COLO668 (cell line): Measurements from ENCODE around the gene PCGF6.
"Not testable (repeated sequence)": the region's sequence is repeated elsewhere in the genome, so short reads cannot be mapped to it uniquely, and the experiment has no call there.

Source experiments
- DNase-seq: peaks from one replicate; lab custom pipeline; 2025; ENCODE audit not compliant: unreplicated experiment; lab: John Stamatoyannopoulos, UW

PCGF6 gene

DNA sequence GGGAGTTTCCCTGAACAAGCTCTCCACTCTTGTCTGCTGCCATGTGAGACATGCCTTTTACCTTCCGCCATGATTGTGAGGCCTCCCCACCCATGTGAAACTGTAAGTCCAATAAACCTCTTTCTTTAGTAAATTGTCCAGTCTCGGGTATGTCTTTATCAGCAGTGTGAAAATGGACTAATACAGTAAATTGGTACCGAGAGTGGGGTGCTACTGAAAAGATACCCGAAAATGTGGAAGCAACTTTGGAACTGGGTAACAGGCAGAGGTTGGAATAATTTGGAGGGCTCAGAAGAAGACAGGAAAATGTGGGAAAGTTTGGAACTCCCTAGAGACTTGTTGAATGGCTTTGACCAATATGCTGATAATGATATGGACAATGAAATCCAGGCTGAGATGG, 92.0 kb downstream of the PCGF6 start:
- DNase-seq: not testable (repeated sequence)

DNA sequence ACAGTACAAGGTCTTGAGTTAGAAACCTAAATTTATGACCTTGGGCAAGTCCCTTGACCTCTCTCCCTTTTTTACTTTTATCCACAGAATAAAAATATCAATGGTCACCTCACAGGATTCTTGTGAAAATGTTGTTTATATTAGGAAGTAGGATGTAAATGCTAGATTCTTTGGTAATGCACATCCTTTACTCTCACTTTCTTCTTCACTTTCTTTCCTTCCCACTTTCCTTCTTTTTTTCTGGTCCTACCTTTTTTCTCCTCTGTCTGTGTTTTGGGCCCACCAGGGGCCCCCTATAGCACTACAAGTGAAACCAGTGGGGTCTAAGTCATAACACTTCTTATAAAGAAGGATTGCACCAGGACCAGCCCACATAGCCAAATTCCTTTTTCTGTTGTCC, 93.1 kb downstream of the PCGF6 start:
- no peak for DNase-seq

DNA sequence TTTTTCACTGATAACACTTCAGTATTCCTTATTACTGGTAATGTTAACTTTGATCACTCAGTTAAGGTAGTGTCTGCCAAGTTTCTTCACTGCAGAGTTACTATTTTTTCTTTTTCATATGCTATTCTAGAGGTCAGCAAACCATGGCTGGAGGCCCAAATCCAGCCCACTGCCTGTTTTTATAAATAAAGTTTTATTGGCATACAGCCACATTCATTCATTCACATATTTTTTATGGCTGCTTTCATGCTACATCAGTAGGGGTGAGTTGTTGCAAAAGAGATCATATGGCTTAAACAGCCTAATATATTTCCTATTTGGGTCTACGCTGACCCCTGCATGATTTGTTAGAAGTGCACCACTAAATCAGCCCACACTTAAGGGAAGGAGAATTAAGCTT, 94.3 kb downstream of the PCGF6 start:
- no peak for DNase-seq

DNA sequence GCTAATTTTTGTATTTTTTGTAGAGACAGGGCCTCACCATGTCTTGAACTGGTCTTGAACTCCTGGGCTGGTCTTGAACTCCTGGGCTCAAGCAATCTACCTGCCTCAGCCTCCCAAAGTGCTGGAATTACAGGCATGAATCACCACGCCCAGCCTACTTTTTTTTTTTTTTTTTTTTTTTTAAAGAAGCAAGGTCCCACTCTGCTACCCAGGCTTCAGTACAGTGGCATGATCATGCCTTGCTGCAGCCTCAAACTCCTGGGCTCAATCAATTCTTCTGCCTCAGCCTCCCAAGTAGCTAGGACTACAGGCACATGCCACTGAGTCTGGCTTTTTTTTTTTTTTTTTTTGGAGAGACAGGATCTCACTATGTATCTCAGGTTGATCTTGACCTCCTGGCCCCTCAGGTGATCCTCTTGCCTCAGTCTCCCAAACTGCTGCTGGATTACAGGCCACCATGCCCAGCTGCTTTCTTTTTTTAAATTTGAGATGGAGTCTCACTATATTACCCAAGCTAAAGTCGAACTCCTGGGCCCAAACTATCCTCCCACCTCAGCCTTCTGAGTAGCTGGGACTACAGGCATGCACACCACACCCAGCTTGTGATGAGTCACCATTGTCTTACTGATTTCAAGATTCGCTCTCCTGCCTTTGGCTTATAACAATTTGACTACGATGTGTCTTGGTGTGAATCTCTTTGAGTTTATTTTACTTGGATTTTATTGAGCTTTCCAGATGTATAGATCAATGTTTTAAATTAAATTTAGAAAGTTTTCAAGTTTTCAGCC, 96.2 kb downstream of the PCGF6 start:
- DNase-seq: no peak

DNA sequence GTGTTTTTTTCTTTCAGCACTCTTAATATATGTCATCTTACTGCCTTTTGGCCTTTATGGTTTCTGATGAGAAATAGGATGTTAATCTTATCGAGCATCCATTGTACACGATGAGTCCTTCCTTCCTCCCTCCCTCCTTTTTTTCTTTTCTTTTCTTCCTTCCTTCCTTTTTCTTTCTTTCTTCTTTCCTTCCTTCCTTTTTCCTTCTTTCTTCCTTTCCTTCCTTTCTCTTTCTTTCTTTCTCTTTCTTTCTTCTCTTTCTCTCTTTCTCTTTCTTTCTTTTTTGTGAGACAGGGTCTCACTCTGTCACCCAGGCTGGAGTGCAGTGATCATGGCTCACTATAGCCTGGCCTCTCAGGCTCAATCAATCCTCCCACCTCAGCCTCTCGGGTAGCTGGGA, 96.8 kb downstream of the PCGF6 start:
- no peak for DNase-seq
